EL (cell line): ENCODE results near the gene BTBD9.
"Not testable (repeated sequence)": the region's sequence is repeated elsewhere in the genome, so short reads cannot be mapped to it uniquely, and the experiment has no call there.

Experiments used
- DNase-seq: peaks from one replicate; pipeline ENCODE4 v3.0.0-alpha.2; 2016

The BTBD9 gene

DNA sequence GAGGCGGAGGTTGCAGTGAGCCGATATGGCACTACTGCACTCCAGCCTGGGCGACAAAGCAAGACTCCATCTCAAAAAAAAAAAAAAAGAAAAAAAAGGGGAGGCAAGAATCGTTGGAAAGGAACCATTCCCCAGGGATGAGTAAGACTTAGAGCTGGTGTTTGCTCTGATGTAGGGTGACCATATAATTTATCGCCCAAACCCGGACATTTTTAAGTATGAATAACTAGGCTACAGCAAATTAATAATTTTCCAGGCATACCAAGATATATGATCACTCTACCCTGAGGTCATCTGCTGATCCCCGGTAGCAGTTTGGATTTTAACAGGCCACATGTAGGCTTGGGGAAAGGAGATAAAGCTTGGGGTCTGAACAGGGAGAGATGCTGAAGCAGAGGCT lies 260.9 kb downstream of the BTBD9 start:
- DNase-seq: peak; percentile 80

DNA sequence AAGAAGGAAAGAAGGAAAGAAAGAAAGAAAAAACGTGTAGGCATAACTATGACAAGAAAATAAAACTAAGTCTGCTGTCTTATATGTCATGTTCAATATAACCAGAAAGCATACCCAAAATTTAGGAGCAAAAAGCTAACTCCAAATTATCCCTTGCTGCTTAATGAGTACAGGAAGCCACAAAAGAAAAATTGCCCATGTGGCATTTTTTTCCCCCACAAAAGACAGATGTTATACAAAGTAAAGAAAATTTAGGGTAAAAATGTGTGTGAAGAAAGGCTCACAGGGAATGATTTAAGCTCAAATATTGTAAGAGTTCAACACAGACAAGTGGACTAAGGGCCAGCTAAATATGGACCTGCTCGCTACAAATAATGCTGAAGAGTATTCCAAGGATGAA lies 263.8 kb downstream of the BTBD9 start:
- DNase-seq: no peak

DNA sequence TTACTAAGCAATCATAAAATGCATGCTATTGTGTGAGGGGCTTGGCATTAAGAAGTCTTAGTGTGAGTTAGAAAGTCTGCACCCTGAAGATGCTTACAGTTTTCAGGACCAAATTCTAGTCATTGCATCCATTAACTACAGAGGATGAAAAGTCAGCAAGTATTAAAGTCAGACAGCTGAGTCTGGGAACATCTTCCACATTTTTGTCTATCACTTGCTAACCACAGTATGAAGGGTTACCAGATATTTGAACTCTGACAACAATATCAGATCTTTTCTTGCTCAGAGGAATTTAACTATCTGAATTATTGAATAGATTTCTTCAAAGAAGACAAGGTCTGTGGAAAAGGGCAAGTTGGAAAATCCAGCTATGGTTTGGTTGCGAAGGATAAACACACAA lies 264.4 kb downstream of the BTBD9 start:
- DNase-seq: peak; percentile 20

DNA sequence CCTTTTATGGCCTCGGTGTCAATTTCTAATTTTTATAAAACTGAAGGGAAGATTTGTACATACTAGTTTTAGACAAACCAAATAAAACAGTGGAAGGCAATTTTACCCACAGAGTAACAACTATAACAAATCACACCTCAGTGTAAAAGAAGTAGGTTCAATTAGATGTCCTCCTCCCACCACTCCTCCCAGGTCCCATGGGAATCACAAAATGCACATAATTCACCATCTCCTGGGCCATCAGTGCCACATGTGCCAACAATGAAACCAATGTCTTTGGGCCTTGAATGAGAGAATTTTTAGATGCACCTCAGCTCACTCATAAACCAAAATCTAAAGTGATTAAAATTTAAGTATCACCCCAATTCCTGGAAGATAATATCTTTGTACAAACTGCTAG lies 267.8 kb downstream of the BTBD9 start:
- DNase-seq: no peak

DNA sequence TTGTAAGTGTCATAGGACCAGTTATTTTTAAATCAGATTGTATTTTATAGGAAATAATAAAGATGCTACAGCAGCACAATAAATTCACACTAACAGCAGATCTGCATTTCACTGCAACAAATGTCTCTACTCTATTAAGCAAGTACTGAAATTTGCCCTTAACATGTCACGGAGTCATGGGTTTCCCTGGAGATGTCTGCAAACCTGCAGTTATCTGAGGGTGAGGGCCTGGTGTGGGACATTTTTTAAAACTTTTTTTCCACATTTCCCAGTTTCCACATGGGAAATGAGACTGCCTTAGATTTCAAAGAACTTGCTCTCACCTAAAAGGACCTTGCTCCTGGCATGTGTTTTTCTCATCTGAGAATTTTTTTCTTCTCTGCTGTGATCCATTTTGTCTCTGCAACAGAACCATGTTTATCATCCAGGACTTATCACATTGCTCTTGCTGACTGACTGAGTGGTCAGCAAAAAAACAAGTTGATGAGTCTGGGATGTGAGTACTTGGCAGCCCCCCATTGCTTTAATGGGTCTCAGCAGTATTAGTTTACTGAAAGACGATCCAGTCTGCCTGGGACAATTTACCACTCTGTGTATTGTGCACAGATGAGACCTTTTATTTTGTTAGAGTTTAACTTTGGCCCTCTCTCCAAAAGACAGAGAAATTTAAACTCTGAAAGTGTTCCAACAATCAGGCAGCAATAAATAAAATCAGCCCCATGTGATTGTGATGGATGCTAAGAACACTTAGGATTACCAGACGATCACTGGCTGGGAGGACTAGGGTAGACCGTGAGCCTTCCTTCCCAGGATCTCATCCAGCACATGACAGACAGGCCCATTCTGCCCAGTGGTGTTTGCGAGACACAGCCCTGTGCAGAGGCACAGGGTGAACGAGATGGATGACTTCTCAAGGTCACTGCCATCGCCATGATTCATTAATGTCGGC lies 268.8 kb downstream of the BTBD9 start:
- no peak for DNase-seq

DNA sequence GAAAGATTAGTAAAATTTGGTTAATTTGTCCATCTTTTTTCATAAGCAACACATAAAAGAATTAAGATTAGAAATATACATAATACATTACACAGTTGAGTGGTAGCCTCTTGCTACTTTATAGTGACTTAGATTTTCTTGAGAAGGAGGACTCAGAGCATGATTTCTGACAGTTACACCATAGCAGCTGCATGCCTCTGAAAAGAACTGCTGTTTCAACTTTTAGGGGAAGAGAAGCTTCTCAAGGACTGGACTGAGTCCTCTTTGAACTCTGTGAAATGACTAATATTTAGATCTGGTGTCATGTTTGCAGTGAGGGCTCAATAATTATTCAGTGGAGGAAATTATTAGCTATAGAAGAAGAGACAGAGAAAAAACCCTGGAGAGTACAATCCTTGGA lies 272.5 kb downstream of the BTBD9 start:
- no peak for DNase-seq

DNA sequence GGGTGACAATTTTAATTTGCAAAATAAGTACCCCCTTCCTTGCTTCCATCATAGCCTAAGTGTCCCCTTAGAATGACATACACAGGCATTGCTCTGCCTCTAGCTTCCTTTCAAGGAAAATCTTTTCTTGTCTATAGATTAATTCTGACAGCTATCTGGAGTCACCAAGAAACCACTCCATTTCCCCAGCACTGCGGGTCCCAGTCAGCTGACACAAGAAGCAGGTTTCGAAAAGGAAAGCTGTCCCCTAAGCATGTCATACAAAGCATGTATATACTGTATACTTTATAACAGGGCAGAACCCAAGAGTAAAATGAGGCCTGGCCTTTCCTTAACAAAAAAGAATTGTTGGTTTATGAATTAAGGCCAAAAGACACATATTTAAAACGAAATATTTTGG lies 273.5 kb downstream of the BTBD9 start:
- DNase-seq: no peak

DNA sequence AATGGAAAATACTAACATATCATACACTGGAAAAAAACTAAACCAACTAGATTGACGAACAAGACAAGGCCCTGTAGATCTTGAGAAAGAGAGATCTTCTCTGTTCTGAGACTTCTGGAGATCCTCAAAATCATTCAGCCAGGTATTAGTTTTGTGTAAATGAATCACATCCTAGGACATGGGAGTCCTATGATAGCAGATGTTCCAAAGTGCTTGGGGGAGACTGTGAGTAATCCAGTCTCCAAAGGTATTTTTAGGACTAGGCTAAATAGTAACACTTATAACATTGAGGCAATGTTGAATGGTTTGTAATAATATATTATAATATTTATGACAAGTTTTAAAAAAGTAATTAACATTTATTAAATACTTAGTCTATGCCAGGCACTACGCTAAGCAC lies 275.0 kb downstream of the BTBD9 start:
- no peak for DNase-seq

DNA sequence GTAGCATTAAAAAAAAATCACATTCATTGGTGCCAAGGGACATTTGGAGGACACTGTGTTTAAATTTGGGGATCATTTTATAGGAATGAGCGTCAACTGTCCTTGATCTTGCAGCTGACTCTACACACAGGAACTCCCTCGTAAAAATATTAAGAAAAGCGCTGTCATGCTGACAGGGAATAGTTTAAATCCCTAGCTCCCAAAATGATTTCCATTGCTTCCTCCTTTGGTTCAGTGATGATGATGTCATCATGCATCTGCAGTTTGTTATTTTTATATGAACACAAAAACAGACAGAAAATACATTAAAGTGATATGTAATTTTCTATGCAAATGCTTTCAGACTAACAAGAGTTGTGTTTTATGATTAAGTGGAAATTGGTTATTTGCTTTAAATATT lies 275.6 kb downstream of the BTBD9 start:
- DNase-seq: peak; percentile 15

DNA sequence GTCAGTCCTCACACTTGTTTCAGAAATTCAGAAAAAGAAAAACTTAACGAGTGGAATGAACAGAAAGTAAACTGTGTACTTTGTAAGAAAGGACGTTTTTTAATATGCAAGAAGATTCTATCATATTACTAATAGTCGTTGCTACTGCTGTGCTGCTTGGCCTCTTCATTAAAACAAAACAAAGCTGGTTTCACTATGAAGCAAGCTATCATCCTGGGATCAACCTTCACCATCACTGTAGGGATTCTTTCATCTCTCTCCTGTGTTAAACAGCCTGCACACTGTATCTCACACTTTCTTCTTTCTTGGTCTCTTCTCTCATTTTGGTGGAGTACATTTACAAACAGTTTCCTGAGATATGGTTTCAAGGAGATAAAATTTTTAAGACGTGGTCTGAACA lies 284.2 kb downstream of the BTBD9 start:
- no peak for DNase-seq

DNA sequence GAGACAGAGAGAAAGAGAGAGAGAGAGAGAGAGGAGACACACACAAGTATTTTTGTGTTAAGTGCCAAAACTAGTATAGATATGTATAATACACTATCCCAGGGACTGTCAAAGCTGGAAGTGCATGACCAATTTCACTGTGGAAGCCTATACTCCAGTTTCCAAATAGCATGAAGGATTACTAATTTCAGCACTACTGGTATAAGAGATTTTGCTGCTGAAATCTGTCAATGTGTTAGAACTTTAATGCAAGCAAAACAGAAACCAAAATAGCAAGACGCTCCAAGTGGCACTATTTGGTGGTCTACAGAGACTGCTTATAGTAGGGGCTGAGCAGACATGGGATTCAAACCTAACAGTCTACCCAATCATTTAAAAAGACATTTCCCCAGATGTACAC lies 284.8 kb downstream of the BTBD9 start:
- no peak for DNase-seq

DNA sequence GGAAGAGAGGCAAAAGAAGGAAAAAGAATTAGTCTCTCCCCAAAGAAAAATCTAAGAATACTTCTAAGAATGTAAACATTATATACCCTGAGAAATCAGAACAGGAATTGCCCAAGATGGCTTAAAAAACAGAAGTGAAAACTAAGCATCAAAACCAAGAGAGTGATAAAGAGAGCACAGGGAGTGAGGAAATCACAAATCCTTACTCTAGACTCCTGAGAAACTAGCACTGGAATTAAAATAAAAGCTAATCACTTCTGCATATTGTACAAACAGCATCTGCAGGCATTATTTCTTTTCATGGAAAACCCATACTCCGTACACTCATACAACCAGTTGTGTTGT lies 285.7 kb downstream of the BTBD9 start:
- DNase-seq: no peak

DNA sequence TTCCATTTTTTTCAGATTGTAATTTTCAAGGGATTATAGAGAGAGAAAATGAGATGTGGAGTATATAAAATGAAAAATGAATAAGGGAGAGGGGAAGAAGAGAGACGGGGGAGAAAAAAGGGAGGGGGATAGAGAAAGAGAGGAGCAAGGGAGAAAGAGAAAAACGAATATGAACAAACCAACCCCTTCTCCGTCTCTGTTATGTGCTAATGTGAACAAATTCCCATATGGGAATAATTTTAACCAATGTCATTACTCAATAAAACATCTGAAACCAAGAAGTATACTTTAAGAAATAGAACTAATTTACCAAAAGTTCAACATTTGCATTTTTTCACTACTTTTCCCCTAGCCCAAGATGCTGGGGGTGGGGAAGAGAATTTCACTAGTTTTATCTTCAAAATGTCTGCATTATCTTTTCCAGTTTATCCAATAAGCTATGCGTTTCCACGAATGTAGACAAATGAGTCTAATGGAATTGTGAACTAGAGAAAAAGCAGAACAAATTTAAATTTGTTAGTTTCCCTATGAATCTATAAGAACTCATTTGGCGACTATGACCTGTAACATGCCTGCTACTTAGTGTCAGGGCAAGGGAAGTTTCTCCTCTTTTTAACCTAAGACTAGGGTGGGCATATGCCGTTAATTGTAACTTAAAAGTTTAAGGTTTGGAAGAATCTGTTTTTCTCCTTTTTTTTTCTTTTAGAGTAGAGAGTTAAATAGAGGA lies 286.3 kb downstream of the BTBD9 start:
- DNase-seq: no peak

DNA sequence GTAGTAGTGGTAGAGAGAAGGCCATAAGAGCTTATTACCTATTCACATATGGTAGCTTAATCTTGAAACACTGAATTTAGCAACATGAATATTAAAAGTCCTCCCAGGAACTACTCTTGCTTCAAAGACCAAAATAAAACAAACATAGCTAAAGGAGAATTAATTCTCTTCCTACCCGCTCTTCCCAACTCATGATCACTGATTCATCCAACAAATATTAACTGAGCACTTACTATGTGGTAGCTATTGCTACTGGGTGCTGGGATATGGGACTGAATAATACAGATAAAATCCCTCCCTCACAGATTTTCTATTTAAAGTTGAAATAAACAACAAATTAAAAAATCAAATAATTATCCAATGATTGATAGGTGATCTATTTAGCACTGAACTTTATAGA lies 287.1 kb downstream of the BTBD9 start:
- DNase-seq: peak; percentile 32

DNA sequence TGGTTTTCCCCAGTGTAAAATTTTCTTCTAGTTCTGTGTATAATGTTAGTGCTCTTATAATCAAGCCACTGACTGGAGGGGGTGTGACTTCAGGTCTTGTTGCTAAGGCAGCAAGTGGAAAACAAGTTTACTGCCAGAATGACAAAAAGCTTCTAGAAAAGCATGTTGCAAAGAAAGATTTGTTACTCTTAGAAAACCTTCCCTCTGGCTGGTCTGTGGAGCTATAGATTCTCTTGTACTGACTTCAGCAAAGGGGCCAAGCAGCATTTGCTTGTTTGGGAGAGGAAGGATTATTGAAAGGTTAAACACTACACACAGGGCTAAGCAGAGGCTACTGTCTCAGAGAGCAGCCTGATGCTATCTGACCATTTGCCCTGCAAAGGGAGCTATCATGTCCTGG lies 288.8 kb downstream of the BTBD9 start:
- no peak for DNase-seq

DNA sequence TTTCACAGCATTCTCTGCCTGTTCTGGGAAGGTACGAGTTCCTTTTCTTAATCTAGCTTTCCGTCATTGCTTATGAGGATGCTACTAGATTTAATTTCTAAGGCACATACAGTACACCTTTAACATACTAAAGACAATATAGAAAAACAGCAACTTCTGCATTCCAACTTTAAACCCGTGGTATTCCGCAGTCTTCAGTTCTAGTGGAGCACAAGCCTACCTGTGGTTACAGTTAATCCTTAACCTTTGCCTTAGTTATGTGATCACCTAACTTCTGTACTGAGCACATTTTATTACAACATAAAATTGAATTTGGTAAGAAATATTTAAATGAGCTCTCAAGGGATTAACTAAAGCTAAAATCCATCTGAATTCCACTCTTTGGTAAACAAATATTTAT lies 289.5 kb downstream of the BTBD9 start:
- no peak for DNase-seq

DNA sequence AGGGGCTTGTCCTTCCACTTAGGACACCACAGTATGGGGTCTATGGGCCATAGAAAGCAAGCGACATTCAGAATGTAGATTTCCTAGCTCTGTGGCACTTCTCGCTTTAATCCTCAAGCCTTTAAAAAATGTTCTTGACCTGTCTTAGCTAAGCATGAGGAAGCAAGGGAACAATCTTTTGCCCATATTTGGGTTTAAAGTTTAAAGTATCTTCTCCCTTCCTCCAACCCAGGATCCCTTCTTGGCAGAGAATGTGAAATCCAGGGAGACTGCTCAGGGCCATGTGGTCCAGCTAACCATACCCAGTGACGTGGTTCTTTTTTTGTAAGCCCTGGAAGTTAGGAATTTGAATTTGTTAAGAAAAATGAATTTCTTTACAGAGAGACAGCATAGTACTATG lies 289.9 kb downstream of the BTBD9 start:
- peak; percentile 49 for DNase-seq

DNA sequence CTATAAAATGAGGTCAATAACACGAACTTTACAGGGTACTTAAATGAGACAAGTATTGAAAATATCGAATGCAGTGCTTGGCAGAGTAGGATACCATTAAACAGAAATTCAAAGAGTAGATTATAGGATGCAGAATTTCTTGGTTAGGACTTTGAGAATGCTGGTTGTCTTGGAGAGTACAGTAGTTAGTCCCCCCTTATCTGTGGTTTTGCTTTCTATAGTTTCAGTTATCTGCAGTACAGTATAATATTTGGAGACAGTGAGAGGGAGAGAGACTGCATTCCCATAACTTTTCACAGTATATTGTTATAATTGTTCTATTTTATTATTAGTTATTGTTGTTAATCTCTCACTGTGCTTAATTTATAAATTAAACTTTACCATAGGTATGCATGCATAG lies 290.5 kb downstream of the BTBD9 start:
- no peak for DNase-seq

DNA sequence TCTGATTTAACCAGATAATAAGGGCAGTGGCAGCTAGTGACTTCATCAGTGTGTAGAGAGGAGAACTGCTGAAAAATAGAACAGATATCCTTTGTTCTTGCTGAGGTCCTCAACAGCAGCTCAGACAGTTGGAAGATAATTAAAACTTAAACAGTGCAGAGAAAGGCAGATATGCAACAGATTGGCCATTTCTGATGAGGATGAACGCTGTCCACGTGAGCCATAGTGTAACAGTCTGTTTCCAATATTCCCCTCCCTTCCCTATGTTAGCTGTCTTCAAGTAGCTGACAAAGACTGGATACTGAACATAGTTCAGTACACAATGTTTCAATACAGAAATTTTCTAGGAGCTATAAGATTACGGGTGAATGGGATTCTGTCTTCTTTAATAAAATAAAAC lies 291.4 kb downstream of the BTBD9 start:
- no peak for DNase-seq

DNA sequence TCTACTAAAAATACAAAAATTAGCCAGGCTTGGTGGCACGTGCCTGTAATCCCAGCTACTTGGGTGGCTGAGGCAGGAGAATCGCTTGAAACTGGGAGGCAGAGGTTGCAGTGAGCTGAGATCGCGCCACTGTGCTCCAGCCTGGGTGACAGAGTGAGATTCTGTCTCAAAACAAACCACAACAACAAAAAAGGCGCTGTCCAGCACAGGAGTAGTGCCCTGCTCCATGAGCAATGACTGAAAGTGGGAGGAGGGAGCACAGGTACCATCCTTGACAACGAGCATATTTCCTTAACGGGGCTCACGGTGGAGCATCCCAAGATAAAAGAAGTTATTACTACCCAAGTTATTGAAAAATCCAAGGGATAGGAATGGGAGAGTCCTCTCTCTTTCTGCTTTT lies 291.9 kb downstream of the BTBD9 start:
- not testable (repeated sequence) for DNase-seq

DNA sequence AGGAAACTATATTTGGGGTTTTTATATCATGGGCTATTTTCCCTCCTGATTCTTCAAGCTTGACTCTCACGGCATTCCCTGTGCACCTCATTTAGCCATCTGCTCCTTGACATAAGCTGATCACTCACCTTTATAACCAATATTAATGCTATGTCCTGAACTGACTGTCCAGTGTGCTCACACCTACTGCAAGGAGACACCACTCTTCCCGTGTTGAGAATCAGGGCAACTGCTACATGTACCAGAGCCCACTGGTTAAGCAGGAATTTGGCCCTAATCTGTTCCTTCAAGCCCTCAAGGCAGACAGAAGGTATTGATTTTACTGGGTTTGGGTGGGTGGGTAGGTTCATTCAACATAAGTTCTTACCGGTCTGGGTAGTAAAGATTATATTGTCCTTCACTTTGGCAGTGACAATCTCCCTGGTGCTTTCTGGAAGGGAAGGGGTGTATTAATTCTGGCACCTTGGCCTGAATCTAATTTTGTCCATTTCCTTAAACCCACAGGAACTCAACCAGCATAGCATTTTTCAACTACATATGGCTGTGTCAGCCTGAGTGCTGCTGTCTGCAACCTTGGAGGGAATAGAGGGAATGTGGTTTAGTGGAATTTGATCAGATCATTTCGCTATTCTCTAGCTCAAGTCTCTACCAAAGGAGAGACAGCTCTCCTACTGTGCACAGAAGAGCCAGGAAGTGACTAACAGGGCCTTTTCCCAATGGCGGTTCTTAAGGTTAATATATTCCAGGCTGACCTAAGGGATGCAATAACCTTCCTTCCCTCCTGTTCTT lies 293.2 kb downstream of the BTBD9 start:
- DNase-seq: peak; percentile 92

DNA sequence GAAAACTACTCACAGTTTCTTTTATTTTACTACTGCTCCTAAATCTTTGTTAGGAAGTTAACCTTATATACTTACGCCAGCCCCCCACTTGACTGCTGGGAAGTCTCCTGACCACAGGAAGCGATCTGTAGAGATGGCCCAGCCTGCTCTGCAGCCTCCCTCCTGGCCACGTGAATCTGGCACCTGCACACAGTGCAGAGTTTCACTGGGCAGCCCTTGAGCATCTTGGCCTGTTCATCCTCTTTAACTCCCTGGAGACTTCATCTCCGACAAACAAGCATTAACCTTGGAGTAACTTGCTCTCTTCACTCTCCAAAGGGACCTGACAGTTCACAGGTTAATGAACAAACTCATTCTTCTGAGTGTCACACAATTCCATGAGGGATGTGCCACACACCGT lies 294.1 kb downstream of the BTBD9 start:
- DNase-seq: no peak

DNA sequence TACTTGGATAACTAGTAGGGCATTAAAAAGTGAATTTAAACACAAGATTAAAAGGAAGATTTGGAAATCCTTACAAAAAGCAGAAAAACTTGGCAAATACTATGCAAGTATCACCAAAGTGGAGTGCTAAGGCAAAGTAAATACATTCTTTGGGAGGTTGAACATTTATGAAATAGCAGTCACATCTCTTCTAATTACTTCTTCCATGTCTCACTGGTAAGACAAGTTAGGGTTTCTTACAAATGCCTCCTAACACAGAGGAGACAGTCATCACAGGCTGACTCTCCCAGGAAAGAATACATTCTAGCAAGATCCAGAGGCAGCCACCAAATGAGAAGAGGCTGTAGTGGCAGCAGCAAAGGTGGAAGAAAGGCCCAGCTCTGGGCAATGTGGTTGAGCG lies 298.2 kb downstream of the BTBD9 start:
- DNase-seq: no peak

DNA sequence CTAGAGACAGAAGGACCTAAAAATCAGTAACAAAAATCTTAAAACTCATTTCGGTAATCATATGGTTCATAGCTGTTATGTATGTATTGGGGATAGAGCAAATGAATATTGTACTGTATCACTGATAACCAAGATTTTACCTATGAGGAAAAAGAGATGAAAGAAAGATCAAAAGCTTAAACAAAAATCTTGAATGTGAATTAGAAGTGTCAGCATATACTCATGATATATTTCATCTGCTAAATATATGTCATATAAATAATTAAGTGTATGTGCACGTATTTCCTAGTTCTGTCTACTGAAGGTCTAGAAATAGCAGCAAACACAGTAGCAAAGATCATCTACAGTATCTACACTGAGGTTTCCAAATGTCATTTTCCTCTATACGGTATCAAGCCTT lies 299.8 kb downstream of the BTBD9 start:
- DNase-seq: no peak
